ENCODE measurements around the gene UNC13A. TPM values are rescaled to one million over a fixed set of nuclear protein-coding genes. Genes with fewer than 3 reads are reported as not detected.

UNC13A gene
- total RNA-seq, 4 donors from 2014 or later = 0.06 to 0.22 TPM; not detected in 2

DNA sequence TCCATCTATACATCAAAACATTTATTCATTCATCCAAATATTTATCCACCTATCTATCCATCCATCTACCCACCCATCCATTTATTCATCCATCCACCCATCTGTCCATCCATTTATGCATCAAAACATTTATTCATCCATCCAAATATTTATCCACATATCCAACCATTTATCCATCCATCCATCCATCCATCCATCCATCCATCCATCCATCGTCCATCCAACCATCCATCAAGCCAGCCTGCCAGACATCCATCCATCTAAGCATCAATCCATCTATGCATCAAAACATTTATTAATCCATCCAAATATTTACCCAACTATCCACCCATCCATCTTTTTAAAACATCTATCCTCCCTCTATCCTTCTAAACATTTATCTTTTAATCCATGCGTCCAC lies 62.2 kb downstream of the UNC13A start:
- Histone ChIP-seq H3K27ac (no peak overlapping the region), H3K9me3 (peaks cover 0 to 11% (median 5%) of the 10 kb centered on the region in 3 donors), H3K36me3 (no peaks in the 10 kb centered on the region), H3K27me3 (peaks cover 0 to 8% (median 0%) of the 10 kb centered on the region in 4 donors), H3K4me3 (no peak overlapping the region), H3K4me1 (no peaks in the 10 kb centered on the region)
- intact Hi-C loops (cut with DNase I) = no loop called here
- TF ChIP-seq POLR2A (IDR thresholded peaks at IDR 0.05) = no peak
- TF ChIP-seq, protein P1, sequence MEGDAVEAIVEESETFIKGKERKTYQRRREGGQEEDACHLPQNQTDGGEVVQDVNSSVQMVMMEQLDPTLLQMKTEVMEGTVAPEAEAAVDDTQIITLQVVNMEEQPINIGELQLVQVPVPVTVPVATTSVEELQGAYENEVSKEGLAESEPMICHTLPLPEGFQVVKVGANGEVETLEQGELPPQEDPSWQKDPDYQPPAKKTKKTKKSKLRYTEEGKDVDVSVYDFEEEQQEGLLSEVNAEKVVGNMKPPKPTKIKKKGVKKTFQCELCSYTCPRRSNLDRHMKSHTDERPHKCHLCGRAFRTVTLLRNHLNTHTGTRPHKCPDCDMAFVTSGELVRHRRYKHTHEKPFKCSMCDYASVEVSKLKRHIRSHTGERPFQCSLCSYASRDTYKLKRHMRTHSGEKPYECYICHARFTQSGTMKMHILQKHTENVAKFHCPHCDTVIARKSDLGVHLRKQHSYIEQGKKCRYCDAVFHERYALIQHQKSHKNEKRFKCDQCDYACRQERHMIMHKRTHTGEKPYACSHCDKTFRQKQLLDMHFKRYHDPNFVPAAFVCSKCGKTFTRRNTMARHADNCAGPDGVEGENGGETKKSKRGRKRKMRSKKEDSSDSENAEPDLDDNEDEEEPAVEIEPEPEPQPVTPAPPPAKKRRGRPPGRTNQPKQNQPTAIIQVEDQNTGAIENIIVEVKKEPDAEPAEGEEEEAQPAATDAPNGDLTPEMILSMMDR (IDR thresholded peaks at IDR 0.05) = no peak
- DNase-seq = no peak
- WGBS, 2 donors = 41 to 58% methylated on average over 2 of the region's 2 CpGs

DNA sequence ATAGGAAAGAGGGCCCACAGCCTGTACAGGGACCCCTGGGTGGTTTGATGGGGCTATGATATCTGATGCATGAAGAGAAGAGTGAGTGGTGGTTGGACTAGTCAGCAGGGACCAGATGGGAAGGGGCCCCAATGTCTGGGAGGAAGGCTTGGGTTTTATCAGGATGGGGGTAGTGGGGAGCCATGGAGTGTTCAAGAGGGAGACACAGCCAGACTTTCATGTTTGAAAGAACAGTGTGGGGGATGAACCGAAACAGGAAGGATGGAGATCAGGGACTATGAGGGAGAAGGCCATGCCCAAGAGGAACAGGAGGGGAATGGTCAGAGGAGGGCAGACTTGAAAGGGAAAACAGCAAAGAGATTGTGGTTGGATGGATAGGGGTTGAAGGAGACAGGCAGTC lies 63.1 kb downstream of the UNC13A start:
- H3K4me3 ChIP-seq = no peak overlapping the region
- WGBS, 2 donors = 83 to 92% methylated on average over 1 of the region's 1 CpG
- TF ChIP-seq, protein P1 (IDR thresholded peaks at IDR 0.05) = no peak
- no peak for TF ChIP-seq POLR2A (IDR thresholded peaks at IDR 0.05)
- H3K9me3 ChIP-seq = peaks cover 0 to 11% (median 5%) of the 10 kb centered on the region in 3 donors
- peaks cover 0 to 15% (median 0%) of the 10 kb centered on the region in 4 donors for H3K27me3 ChIP-seq
- H3K36me3 ChIP-seq = no peaks in the 10 kb centered on the region
- no peaks in the 10 kb centered on the region for H3K4me1 ChIP-seq
- DNase-seq = no peak
- no peak overlapping the region for H3K27ac ChIP-seq
- intact Hi-C loops (cut with DNase I) = no loop called here

DNA sequence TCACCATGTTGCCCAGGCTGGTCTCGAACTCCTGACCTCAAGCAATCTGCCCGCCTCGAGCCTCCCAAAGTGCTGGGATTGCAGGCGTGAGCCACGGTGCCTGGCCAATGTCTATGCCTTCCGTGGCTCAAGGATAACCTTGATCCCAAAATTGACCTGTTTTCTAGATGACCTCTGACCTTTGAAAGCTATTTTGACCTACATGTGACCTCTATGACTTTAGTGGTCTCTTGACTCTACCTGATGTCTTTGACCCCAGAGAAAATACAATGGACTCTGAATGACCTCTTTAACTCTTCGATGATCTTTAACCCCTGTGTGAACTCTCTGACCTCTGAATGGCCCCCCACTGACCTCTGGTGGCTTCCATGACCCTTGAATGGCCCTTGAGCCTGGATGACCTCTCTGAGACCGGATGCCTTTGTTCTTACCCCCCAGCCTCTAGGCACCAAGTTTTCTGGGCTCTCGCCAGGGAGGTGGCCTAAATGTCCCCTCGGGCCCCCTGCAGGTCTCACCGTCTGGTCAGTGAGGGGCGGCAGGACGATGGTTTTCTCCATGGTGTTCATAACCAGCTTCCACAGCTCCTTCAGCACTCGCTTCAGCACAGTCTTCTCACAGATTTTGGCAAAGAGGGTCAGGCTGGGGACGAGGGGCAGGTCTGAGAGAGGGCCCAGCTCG lies 63.7 kb downstream of the UNC13A start:
- DNase-seq = no peak
- TF ChIP-seq POLR2A (IDR thresholded peaks at IDR 0.05) = no peak
- TF ChIP-seq, protein P1 (IDR thresholded peaks at IDR 0.05) = no peak
- H3K36me3 ChIP-seq = no peaks in the 10 kb centered on the region
- H3K27me3 ChIP-seq = peaks cover 0 to 21% (median 0%) of the 10 kb centered on the region in 4 donors
- no peak overlapping the region for H3K4me3 ChIP-seq
- peaks cover 0 to 11% (median 5%) of the 10 kb centered on the region in 3 donors for H3K9me3 ChIP-seq
- H3K4me1 ChIP-seq = no peaks in the 10 kb centered on the region
- intact Hi-C loops (cut with DNase I) = no loop called here
- H3K27ac ChIP-seq = no peak overlapping the region
- 91 to 94% methylated on average over 8 of the region's 16 CpGs for WGBS, 2 donors

DNA sequence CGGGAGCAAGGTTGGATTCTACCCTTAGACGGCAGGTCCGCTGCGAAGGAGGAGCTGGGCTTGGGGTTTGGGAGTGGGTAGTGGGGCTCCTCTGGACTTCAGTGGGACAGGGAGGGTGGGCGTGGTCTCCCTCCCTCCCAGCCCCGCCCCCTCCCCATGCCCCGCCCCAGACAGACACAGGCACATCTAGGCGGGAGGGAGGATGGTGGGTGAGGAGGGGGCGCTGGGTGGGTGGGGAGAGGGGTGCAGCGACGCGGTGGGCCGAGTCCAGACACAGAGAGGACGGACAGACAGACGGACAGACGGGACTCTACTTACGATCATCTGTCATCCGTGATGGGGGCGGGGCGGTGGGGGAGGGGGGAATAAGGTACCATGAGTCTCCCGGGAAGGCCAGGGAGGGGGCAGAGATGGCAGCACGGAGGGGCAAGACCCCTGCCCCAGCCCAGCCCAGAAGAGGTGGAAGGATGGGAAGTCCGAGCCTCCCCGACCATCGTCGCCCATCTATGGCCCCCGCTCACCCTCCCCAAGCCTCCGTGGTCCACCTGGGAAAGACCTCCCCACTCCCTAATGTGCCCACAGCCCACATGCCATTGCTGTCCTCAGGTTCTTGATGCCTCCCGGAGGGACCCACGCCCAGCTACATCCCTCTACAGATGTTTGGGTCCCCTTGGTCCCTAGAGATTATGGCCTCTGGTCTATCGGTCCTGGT lies 64.8 kb downstream of the UNC13A start:
- TF ChIP-seq, protein P1 (IDR thresholded peaks at IDR 0.05) = no peak
- TF ChIP-seq POLR2A (IDR thresholded peaks at IDR 0.05) = no peak
- Histone ChIP-seq H3K4me1 (no peaks in the 10 kb centered on the region), H3K27ac (no peak overlapping the region), H3K36me3 (no peaks in the 10 kb centered on the region), H3K27me3 (peaks cover 0 to 29% (median 0%) of the 10 kb centered on the region in 4 donors), H3K4me3 (no peak overlapping the region), H3K9me3 (peaks cover 0 to 11% (median 5%) of the 10 kb centered on the region in 3 donors)
- 61 to 92% methylated on average over 8 to 19 of the region's 31 CpGs for WGBS, 2 donors
- intact Hi-C loops (cut with DNase I) = no loop called here
- no peak for DNase-seq

DNA sequence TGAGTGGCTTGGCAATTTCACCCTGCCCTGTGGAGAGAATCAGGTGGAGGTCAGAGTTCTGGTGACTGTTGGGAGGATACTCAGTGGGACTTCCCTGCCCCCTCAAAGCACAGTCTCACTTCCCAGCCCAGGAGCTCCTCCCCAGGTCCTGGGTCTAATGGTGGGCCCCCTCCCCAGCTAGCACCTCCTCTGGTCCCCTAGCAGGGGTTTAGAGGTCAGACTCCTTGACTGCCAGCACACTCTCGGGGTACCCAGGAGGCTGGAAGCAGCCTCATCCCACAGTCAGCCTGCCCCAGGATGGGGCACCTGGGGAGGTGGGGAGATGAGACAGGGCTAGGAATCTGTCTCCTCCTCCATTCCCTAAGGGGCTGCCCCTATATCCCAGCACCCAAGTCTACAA lies 67.5 kb downstream of the UNC13A start:
- Histone ChIP-seq H3K27me3 (peaks cover 0 to 51% (median 4%) of the 10 kb centered on the region in 4 donors), H3K4me1 (peaks cover 0 to 9% (median 4%) of the 10 kb centered on the region in 3 donors), H3K9me3 (peaks cover 0 to 11% (median 5%) of the 10 kb centered on the region in 3 donors), H3K36me3 (no peaks in the 10 kb centered on the region), H3K27ac (no peak overlapping the region), H3K4me3 (no peak overlapping the region)
- no CpG with 5 or more reads among the region's 1 CpG for WGBS, 2 donors
- TF ChIP-seq POLR2A (IDR thresholded peaks at IDR 0.05) = no peak
- TF ChIP-seq, protein P1 (IDR thresholded peaks at IDR 0.05) = no peak
- intact Hi-C loops (cut with DNase I) = no loop called here
- DNase-seq = no peak
